Measurements from ENCODE around the gene ZC2HC1B.

DNA sequence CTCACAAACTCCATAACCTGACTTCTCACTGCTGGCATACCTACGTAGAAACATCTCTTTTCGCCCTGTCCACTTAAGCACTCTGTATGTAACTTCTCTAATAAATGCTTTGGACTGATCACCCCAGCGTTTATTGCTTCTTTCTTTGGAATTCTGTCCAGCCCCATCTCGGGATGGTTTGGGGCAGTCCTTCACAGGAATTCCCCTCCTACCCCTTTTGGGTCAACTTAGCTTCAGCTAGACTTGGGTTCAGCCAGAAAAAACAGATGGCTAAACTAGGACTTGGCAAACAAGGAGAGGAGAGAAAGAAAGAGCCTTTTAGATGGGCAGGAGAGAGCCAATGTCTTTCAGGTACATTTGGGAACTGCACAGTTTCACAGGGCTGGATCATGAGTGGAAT, 25.1 kb upstream of the ZC2HC1B start:
- no peak for TF ChIP-seq EZH2 (IDR thresholded peaks at IDR 0.05; ENCODE audit: insufficient read depth, poor library complexity, severe bottlenecking)
- no peak for TF ChIP-seq EZH2phosphoT487 (IDR thresholded peaks at IDR 0.05; ENCODE audit: insufficient read depth, low read depth)

Measured in GM23248 (cell line).